Trophoblast cell (in vitro differentiated cells and primary cell): ENCODE data around the gene CCR6.
"Not testable (repeated sequence)": the region's sequence is repeated elsewhere in the genome, so short reads cannot be mapped to it uniquely, and the experiment has no call there.

ENCODE experiments used
- DNase-seq, 2 donors: peaks; one replicate each; pipeline ENCODE4 v3.0.0-alpha.2; 2016
- H2AFZ ChIP-seq: 2 replicates; pipeline ENCODE4 v1.6.1; 2013; ENCODE audit warnings: low read length, moderate library complexity, mild to moderate bottlenecking; ENCODE audit not compliant: insufficient read depth, poor library complexity
- H2AK5ac ChIP-seq: 2 replicates; pipeline ENCODE4 v1.6.1; 2013; ENCODE audit warnings: mild to moderate bottlenecking, low read length
- H2BK120ac ChIP-seq: 2 replicates; pipeline ENCODE4 v1.6.1; 2013; ENCODE audit warnings: low read length, mild to moderate bottlenecking, moderate library complexity; ENCODE audit not compliant: insufficient read depth, poor library complexity
- H2BK12ac ChIP-seq: 2 replicates; pipeline ENCODE4 v1.6.1; 2013; ENCODE audit warnings: mild to moderate bottlenecking, low read length, moderate library complexity
- H2BK5ac ChIP-seq: 2 replicates; pipeline ENCODE4 v1.6.1; 2013; ENCODE audit warnings: low read length, low read depth, moderate library complexity, mild to moderate bottlenecking; ENCODE audit not compliant: poor library complexity
- H3K14ac ChIP-seq: 2 replicates; pipeline ENCODE4 v1.6.1; 2013; ENCODE audit warnings: mild to moderate bottlenecking, low read length
- H3K18ac ChIP-seq: 2 replicates; pipeline ENCODE4 v1.6.1; 2013; ENCODE audit warnings: mild to moderate bottlenecking, low read length
- H3K23ac ChIP-seq: 2 replicates; pipeline ENCODE4 v1.6.1; 2013; ENCODE audit warnings: low read length
- H3K27ac ChIP-seq: 2 replicates; pipeline ENCODE4 v1.5.1; 2013; ENCODE audit warnings: low read depth, mild to moderate bottlenecking, inconsistent platforms, low read length, moderate library complexity
- H3K27me3 ChIP-seq: 2 replicates; pipeline ENCODE4 v1.6.1; 2013; ENCODE audit warnings: inconsistent platforms, mild to moderate bottlenecking, low read length, moderate library complexity; ENCODE audit not compliant: insufficient read depth
- H3K36me3 ChIP-seq, 2 experiments: 1 replicate in 1 of 2; 2 replicates in 1 of 2; pipeline ENCODE4 v1.6.1; 2013; ENCODE audit warnings: low read length in 2 of 2, mild to moderate bottlenecking in 2 of 2, moderate library complexity in 1 of 2; ENCODE audit not compliant: insufficient read depth in 2 of 2, control insufficient read depth in 1 of 2
- H3K4ac ChIP-seq: 2 replicates; pipeline ENCODE4 v1.6.1; 2013; ENCODE audit warnings: low read depth, mild to moderate bottlenecking, low read length, moderate library complexity
- H3K4me1 ChIP-seq, 2 experiments: 1 replicate in 1 of 2; 2 replicates in 1 of 2; pipeline ENCODE4 v1.6.1; 2013; ENCODE audit warnings: low read length in 2 of 2, mild to moderate bottlenecking in 2 of 2, moderate library complexity in 1 of 2; ENCODE audit not compliant: insufficient read depth in 2 of 2, control insufficient read depth in 1 of 2
- H3K4me2 ChIP-seq: 2 replicates; pipeline ENCODE4 v1.6.1; 2013; ENCODE audit warnings: inconsistent platforms, mild to moderate bottlenecking, low read length, moderate library complexity
- H3K4me3 ChIP-seq: 2 replicates; pipeline ENCODE4 v1.5.1; 2013; ENCODE audit warnings: mild to moderate bottlenecking, low read depth, low read length, inconsistent platforms
- H3K79me1 ChIP-seq: one replicate; pipeline ENCODE4 v1.6.1; 2013; ENCODE audit warnings: low read length
- H3K79me2 ChIP-seq: 2 replicates; pipeline ENCODE4 v1.6.1; 2013; ENCODE audit warnings: low read length, mild to moderate bottlenecking; ENCODE audit not compliant: control insufficient read depth, insufficient read depth, poor library complexity
- H3K9ac ChIP-seq: 2 replicates; pipeline ENCODE4 v1.6.1; 2013; ENCODE audit warnings: mild to moderate bottlenecking, low read length
- H3K9me3 ChIP-seq: 2 replicates; pipeline ENCODE4 v1.6.1; 2013; ENCODE audit warnings: low read depth, mild to moderate bottlenecking, control low read depth, inconsistent platforms, low read length; ENCODE audit not compliant: insufficient read depth
- H4K12ac ChIP-seq: 2 replicates; pipeline ENCODE4 v1.6.1; 2013; ENCODE audit warnings: low read depth, mild to moderate bottlenecking, low read length, moderate library complexity
- H4K8ac ChIP-seq: 2 replicates; pipeline ENCODE4 v1.6.1; 2013; ENCODE audit warnings: low read depth, mild to moderate bottlenecking, low read length, moderate library complexity
- H4K91ac ChIP-seq: one replicate; pipeline ENCODE4 v1.6.1; 2013; ENCODE audit warnings: low read depth, mild to moderate bottlenecking, low read length, moderate library complexity
- WGBS: extraction: QIAGEN DNeasy Blood & Tissue Kit; methylation state at CpG from one replicate; pipeline ENCODE4 v1.1.7; 2013; ENCODE audit warnings: missing lambda C conversion rate; ENCODE audit not compliant: insufficient read length, insufficient coverage; ENCODE audit errors: extremely low coverage; 5-methylcytosine and 5-hydroxymethylcytosine counted together

CCR6 gene

GRCh38 chr6:167185101-167185500, 62.2 kb downstream of the CCR6 start:
- H3K27ac ChIP-seq, H3K79me2 ChIP-seq, H3K4me1 ChIP-seq: not testable (repeated sequence)

GRCh38 chr6:167187275-167187674, 64.4 kb downstream of the CCR6 start:
- H3K27ac ChIP-seq, H3K18ac ChIP-seq, H2BK12ac ChIP-seq, H3K4me3 ChIP-seq, H2AFZ ChIP-seq, DNase-seq, H3K79me1 ChIP-seq, H4K8ac ChIP-seq, H3K14ac ChIP-seq, H3K4me2 ChIP-seq, H3K9ac ChIP-seq, H4K91ac ChIP-seq, H3K4ac ChIP-seq, H2BK120ac ChIP-seq, H3K9me3 ChIP-seq, H3K27me3 ChIP-seq, H3K79me2 ChIP-seq, H3K23ac ChIP-seq, H2AK5ac ChIP-seq, H3K36me3 ChIP-seq, H4K12ac ChIP-seq, H2BK5ac ChIP-seq, H3K4me1 ChIP-seq: not testable (repeated sequence)
- no CpG with 5 or more reads among the region's 9 CpGs for WGBS

More at GRCh38 chr6:167185101-167185500, 62.2 kb downstream of the CCR6 start:
- not testable (repeated sequence) for H2BK5ac ChIP-seq, H2BK120ac ChIP-seq, H4K91ac ChIP-seq, H3K36me3 ChIP-seq, H4K12ac ChIP-seq, H3K4me2 ChIP-seq, H2AK5ac ChIP-seq, H3K4ac ChIP-seq, H3K9me3 ChIP-seq, H3K9ac ChIP-seq, H3K14ac ChIP-seq, H3K4me3 ChIP-seq, H4K8ac ChIP-seq, H3K27me3 ChIP-seq, DNase-seq, H2AFZ ChIP-seq, H3K23ac ChIP-seq, H2BK12ac ChIP-seq, H3K18ac ChIP-seq, H3K79me1 ChIP-seq
- WGBS = no CpG with 5 or more reads among the region's 3 CpGs
